Upper lobe of left lung (tissue), 4 donors: ENCODE results near the gene SPDYE16.
"Not testable (repeated sequence)": the region's sequence is repeated elsewhere in the genome, so short reads cannot be mapped to it uniquely, and the experiment has no call there.

Source experiments
- EP300 ChIP-seq, 4 donors: sonication (generic); formaldehyde crosslinking; IDR thresholded peaks; one replicate each; pipeline ENCODE4 v1.5.1; 2017; ENCODE audit warnings: antibody characterized with exemption in 4 of 4, control low read depth in 2 of 4
- POLR2AphosphoS5 ChIP-seq, 2 donors: sonication (generic); formaldehyde crosslinking; IDR thresholded peaks; one replicate each; pipeline ENCODE4 v1.5.1; 2017; ENCODE audit warnings: antibody characterized with exemption in 2 of 2
- TF ChIP-seq, protein P1 (sequence below), 6 experiments: fragments of 450-650 bp in 4 of 6; fragments of 200-600 bp in 2 of 6; sonication (generic) in 2 of 6; IDR thresholded peaks; one replicate each; pipeline ENCODE4 v1.5.1; 2016 to 2019; ENCODE audit warnings: antibody characterized with exemption in 6 of 6

- TF ChIP-seq, protein P1, sequence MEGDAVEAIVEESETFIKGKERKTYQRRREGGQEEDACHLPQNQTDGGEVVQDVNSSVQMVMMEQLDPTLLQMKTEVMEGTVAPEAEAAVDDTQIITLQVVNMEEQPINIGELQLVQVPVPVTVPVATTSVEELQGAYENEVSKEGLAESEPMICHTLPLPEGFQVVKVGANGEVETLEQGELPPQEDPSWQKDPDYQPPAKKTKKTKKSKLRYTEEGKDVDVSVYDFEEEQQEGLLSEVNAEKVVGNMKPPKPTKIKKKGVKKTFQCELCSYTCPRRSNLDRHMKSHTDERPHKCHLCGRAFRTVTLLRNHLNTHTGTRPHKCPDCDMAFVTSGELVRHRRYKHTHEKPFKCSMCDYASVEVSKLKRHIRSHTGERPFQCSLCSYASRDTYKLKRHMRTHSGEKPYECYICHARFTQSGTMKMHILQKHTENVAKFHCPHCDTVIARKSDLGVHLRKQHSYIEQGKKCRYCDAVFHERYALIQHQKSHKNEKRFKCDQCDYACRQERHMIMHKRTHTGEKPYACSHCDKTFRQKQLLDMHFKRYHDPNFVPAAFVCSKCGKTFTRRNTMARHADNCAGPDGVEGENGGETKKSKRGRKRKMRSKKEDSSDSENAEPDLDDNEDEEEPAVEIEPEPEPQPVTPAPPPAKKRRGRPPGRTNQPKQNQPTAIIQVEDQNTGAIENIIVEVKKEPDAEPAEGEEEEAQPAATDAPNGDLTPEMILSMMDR (IDR thresholded peaks at IDR 0.05), result not testable (repeated sequence)
- not testable (repeated sequence) for TF ChIP-seq EP300, POLR2AphosphoS5 (IDR thresholded peaks at IDR 0.05)
Observed at GRCh38 chr7:76485822-76486610, 57.1 kb downstream of the SPDYE16 start.
